T-helper 1 cell treated with Interleukin-12 subunit alpha and Interleukin-12 subunit beta and Interleukin-4 antibody, amounts not matched to agents 30 μg/mL and 1 μg/mL, for 36 hours (primary cell): ENCODE measurements around the gene BLTP3A.
A peak's percentile ranks its signal among the peaks of the same experiment; 100 is the strongest.
"Not testable (repeated sequence)": the region's sequence is repeated elsewhere in the genome, so short reads cannot be mapped to it uniquely, and the experiment has no call there.

Experiments used
- H3K27ac Mint-ChIP-seq: one replicate; pipeline ENCODE4 v1.8.0; 2021; ENCODE audit warnings: mild to moderate bottlenecking, mixed read lengths
- H3K27me3 Mint-ChIP-seq: one replicate; pipeline ENCODE4 v1.8.0; 2021; ENCODE audit warnings: low read depth, mixed read lengths
- H3K36me3 Mint-ChIP-seq: one replicate; pipeline ENCODE4 v1.8.0; 2021; ENCODE audit warnings: low read depth, mixed read lengths
- H3K4me1 Mint-ChIP-seq: one replicate; pipeline ENCODE4 v1.8.0; 2021; ENCODE audit warnings: low read depth, mixed read lengths
- H3K4me3 Mint-ChIP-seq: one replicate; pipeline ENCODE4 v1.8.0; 2021; ENCODE audit warnings: mild to moderate bottlenecking, moderate library complexity, mixed read lengths
- H3K9me3 Mint-ChIP-seq: one replicate; pipeline ENCODE4 v1.8.0; 2021; ENCODE audit warnings: mixed read lengths

Gene BLTP3A

DNA sequence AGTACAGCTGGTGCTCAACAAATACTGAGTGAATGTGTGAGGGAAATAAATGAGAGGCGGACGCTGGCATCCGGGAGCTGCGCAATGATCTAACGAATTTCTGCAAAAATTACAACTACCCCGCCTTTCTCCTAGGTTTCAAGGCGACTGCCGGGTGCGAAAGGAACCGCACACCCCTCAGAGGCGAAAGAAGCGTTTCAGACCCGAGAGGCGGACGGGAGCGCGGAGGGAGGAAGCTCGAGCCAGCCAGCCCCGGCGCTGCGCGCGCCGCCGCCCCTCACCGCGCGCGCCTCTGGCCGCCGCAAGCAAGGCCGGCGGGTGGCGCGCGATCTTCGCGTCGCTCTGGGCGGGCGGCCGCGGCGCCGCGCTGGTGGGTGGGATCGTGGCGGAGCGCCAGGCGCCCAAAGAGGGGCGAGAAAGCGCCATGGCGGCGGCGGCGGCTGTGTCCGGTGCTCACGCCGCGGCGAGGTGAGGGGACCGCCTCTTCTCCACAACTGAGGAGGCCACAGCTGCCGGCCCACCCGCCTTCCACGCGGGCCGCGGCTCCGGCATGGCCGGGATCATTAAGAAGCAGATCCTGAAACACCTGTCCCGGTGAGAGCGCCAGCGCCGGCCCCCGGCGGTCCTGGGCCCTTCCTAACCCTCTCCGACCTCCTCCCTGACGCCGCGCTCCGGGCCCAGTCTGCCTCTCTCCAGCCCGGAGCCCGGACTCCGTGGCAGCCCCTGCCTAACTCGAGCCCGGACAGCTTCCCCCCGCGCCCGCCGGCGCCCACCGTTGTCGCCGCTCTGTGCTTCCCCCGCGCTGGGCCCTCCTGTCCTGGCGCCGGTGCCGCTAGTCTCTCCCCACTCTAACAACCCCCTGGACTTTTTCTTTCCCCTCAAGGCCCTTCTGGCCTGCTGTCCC lies at the start of gene BLTP3A:
TSS of gene BLTP3A (plus strand) at position 383 of the 904 bp plus-strand sequence. CDS start at position 551, 168 bp downstream.
- H3K4me1 Mint-ChIP-seq = peaks cover 23% of the 10 kb centered on the region
- H3K27me3 Mint-ChIP-seq = no peaks in the 10 kb centered on the region
- no peaks in the 10 kb centered on the region for H3K9me3 Mint-ChIP-seq
- H3K36me3 Mint-ChIP-seq = no peaks in the 10 kb centered on the region
- H3K27ac Mint-ChIP-seq = peak within 1 kb of the TSS; percentile 91
- H3K4me3 Mint-ChIP-seq = peak within 1 kb of the TSS; percentile 95

- H3K27me3 Mint-ChIP-seq = no peaks in the 10 kb centered on the region
- H3K36me3 Mint-ChIP-seq = no peaks in the 10 kb centered on the region
- no peak overlapping the region for H3K27ac Mint-ChIP-seq
- no peaks in the 10 kb centered on the region for H3K9me3 Mint-ChIP-seq
- no peak overlapping the region for H3K4me3 Mint-ChIP-seq
- no peaks in the 10 kb centered on the region for H3K4me1 Mint-ChIP-seq
Observed at GRCh38 chr6:34742094-34742493, 49.8 kb upstream of the BLTP3A start.

- no peaks in the 10 kb centered on the region for H3K36me3 Mint-ChIP-seq
- H3K4me1 Mint-ChIP-seq = no peaks in the 10 kb centered on the region
- no peaks in the 10 kb centered on the region for H3K9me3 Mint-ChIP-seq
Observed at GRCh38 chr6:34743625-34744293, 48.1 kb upstream of the BLTP3A start.

GRCh38 chr6:34744294-34744647 lies 47.6 kb upstream of the BLTP3A start:
- H3K9me3 Mint-ChIP-seq, H3K4me3 Mint-ChIP-seq, H3K4me1 Mint-ChIP-seq, H3K27ac Mint-ChIP-seq, H3K36me3 Mint-ChIP-seq, H3K27me3 Mint-ChIP-seq: not testable (repeated sequence)

More at GRCh38 chr6:34743625-34744293, 48.1 kb upstream of the BLTP3A start:
- Mint-ChIP-seq H3K4me3 (no peak overlapping the region), H3K27me3 (no peaks in the 10 kb centered on the region), H3K27ac (no peak overlapping the region)

DNA sequence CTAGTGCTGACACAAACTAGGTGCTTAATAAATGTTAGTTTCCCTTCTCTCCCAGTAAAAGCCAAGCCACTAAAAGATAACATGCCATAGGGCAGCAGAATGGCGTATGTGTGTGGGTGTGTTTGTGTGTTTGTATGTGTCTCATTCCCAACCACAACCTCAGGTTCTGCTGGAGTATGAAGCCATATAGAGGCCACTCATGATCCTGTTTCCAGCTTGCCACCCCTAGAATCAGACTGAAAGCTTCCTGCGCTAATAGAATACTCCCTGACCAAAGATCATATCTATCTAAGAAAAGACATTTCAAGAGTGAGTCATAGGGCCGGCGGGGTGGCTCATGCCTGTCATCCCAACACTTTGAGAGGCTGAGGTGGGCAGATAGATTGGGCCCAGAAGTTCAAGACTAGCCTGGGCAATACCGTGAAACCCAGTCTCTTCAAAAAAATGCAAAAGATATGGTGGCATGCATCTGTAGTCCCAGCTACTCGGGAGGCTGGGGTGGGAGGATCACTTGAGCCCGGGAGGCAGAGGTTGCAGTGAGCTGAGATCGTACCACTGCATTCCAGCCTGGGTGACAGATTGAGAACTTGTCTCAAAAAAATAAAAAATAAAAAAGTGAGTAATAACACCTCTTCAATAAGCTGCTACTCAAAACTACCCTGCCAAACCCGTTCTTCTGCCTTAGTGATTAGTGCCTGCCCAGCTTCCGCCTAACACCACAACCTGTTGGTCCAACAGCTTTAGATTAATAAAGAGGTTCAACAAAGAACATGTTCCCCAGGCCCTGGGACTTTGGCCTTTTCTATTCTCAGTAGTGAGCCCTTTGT lies 46.4 kb upstream of the BLTP3A start:
- Mint-ChIP-seq H3K9me3 (no peaks in the 10 kb centered on the region), H3K4me3 (no peak overlapping the region), H3K27me3 (no peaks in the 10 kb centered on the region), H3K27ac (no peak overlapping the region), H3K36me3 (no peaks in the 10 kb centered on the region), H3K4me1 (no peaks in the 10 kb centered on the region)

DNA sequence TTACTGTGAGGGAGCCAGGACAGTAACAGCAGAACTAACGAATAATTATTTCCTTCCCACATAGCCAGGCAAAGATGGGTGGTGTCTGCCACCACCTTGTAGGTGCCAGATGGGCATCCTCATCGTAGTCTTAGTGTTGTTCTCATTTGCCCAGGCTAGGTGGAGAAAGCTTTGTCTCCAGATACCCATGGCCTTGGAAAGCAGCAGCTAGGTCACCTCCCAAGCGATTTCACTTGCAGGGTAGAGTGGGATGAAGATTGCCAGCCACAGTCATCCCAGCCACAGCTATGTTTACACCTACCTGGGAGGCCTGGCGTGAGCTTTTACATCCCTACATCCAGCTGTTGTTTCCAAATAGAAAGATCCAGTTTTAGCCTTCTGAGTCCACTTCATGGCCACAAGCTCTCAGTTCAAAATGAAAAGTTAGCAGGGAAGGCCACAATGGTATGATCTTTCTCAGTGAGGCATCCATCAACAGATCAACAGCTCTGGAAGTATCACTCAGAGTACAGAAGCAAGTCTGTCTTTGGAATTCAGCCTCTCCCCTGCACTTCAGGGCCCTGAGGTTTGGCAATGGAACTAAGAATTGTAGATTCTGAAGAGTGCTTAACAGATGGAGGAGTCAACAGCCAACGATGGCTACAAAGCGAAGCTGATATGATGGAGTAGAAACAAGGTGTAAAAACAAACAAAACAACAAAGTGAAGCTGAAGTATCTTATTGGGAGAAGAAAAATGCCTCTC lies 45.6 kb upstream of the BLTP3A start:
- H3K4me3 Mint-ChIP-seq = no peak overlapping the region
- H3K27ac Mint-ChIP-seq = no peak overlapping the region
- no peaks in the 10 kb centered on the region for H3K9me3 Mint-ChIP-seq
- no peaks in the 10 kb centered on the region for H3K4me1 Mint-ChIP-seq
- H3K27me3 Mint-ChIP-seq = no peaks in the 10 kb centered on the region
- H3K36me3 Mint-ChIP-seq = no peaks in the 10 kb centered on the region

- no peaks in the 10 kb centered on the region for H3K4me1 Mint-ChIP-seq
- H3K36me3 Mint-ChIP-seq = no peaks in the 10 kb centered on the region
- H3K27me3 Mint-ChIP-seq = no peaks in the 10 kb centered on the region
- H3K9me3 Mint-ChIP-seq = no peaks in the 10 kb centered on the region
- H3K4me3 Mint-ChIP-seq = no peak overlapping the region
- no peak overlapping the region for H3K27ac Mint-ChIP-seq
Observed at GRCh38 chr6:34748757-34749156, 43.1 kb upstream of the BLTP3A start.

GRCh38 chr6:34756513-34756856 lies 35.4 kb upstream of the BLTP3A start:
- H3K4me3 Mint-ChIP-seq, H3K27me3 Mint-ChIP-seq, H3K27ac Mint-ChIP-seq, H3K4me1 Mint-ChIP-seq, H3K9me3 Mint-ChIP-seq, H3K36me3 Mint-ChIP-seq: not testable (repeated sequence)

GRCh38 chr6:34757687-34758274 lies 34.1 kb upstream of the BLTP3A start:
- no peak overlapping the region for H3K27ac Mint-ChIP-seq
- H3K4me1 Mint-ChIP-seq = peaks cover 5% of the 10 kb centered on the region
- no peaks in the 10 kb centered on the region for H3K27me3 Mint-ChIP-seq
- H3K4me3 Mint-ChIP-seq = no peak overlapping the region
- H3K9me3 Mint-ChIP-seq = no peaks in the 10 kb centered on the region
- peaks cover 11% of the 10 kb centered on the region for H3K36me3 Mint-ChIP-seq

DNA sequence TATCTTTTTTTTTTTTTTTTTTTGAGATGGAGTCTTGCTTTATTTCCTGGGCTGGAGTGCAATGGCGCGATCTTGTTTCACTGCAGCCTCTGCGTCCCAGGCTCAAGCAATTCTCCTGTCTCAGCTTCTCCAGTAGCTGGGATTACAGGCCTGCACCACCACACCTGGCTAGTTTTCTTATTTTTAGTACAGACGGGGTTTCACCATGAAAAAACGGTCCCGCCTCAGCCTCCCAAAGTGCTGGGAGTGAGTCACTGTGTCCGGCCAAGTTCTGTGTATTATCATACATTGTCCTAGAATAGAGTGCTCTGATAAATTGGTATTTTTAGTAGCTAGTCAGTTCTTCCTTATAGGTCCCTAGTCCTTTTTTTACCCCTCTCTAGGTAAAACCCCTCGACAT lies 31.8 kb upstream of the BLTP3A start:
- no peak overlapping the region for H3K27ac Mint-ChIP-seq

DNA sequence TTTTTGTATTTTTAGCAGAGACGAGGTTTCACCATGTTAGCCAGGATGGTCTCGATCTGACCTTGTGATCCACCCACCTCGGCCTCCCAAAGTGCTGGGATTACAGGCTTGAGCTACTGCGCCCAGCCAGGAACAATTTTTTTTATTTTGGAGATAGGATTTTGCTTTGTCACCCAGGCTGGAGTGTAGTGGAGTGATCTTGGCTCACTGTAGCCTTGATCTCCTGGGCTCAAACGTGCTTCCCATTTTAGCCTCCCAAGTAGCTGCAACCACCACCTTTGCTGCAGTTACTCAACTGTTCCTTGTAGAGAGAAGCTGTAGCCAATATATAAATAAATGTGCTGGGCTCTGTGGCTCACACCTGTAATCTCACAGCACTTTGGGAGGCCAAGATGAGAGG lies 30.2 kb upstream of the BLTP3A start:
- H3K9me3 Mint-ChIP-seq, H3K27ac Mint-ChIP-seq, H3K27me3 Mint-ChIP-seq: not testable (repeated sequence)

More for the DNA sequence above, 31.8 kb upstream of the BLTP3A start:
- no peak overlapping the region for H3K4me3 Mint-ChIP-seq
- peaks cover 17% of the 10 kb centered on the region for H3K36me3 Mint-ChIP-seq
- no peaks in the 10 kb centered on the region for H3K9me3 Mint-ChIP-seq
- H3K4me1 Mint-ChIP-seq = peaks cover 5% of the 10 kb centered on the region
- H3K27me3 Mint-ChIP-seq = no peaks in the 10 kb centered on the region

GRCh38 chr6:34768148-34768547 lies 23.7 kb upstream of the BLTP3A start:
- H3K27me3 Mint-ChIP-seq = no peaks in the 10 kb centered on the region
- H3K9me3 Mint-ChIP-seq = no peaks in the 10 kb centered on the region
- H3K27ac Mint-ChIP-seq = no peak overlapping the region
- no peak overlapping the region for H3K4me3 Mint-ChIP-seq
- peaks cover 42% of the 10 kb centered on the region for H3K36me3 Mint-ChIP-seq
- peaks cover 4% of the 10 kb centered on the region for H3K4me1 Mint-ChIP-seq

More for the DNA sequence above, 30.2 kb upstream of the BLTP3A start:
- H3K4me1 Mint-ChIP-seq, H3K4me3 Mint-ChIP-seq: not testable (repeated sequence)
- H3K36me3 Mint-ChIP-seq = peaks cover 19% of the 10 kb centered on the region

GRCh38 chr6:34771727-34772126 lies 20.2 kb upstream of the BLTP3A start:
- Mint-ChIP-seq H3K27me3 (no peaks in the 10 kb centered on the region), H3K4me3 (no peak overlapping the region), H3K36me3 (peaks cover 43% of the 10 kb centered on the region), H3K9me3 (no peaks in the 10 kb centered on the region), H3K4me1 (peaks cover 4% of the 10 kb centered on the region), H3K27ac (no peak overlapping the region)

GRCh38 chr6:34772940-34773339 lies 18.9 kb upstream of the BLTP3A start:
- Mint-ChIP-seq H3K9me3 (no peaks in the 10 kb centered on the region), H3K36me3 (peaks cover 36% of the 10 kb centered on the region), H3K4me3 (no peak overlapping the region), H3K4me1 (peaks cover 6% of the 10 kb centered on the region), H3K27me3 (no peaks in the 10 kb centered on the region), H3K27ac (no peak overlapping the region)
